Naive thymus-derived CD4-positive, alpha-beta T cell (primary cell): ENCODE data around the gene VSIG8. TPM values are rescaled to one million over a fixed set of nuclear protein-coding genes. Genes with fewer than 3 reads are reported as not detected.

Experiments
- ATAC-seq: fragments of 150-1000 bp; cut with Tn5 transposase; 2 replicates; pipeline ENCODE4 v1.10.0; 2021; ENCODE audit warnings: mild to moderate bottlenecking, moderate library complexity
- CTCF ChIA-PET: fragments of 350-600 bp; sonication (Branson Sonifier 250); formaldehyde crosslinking; loops from one replicate; lab custom pipeline; 2021; ENCODE audit warnings: antibody characterized with exemption; lab: Charles Lee
- POLR2A ChIA-PET: fragments of 350-600 bp; sonication (Branson Sonifier 250); formaldehyde crosslinking; loops from one replicate; lab custom pipeline; 2021; ENCODE audit warnings: antibody characterized with exemption, inconsistent platforms; lab: Charles Lee
- DNase-seq, 9 donors: peaks; one replicate each; pipeline versions ENCODE4 v3.0.0 to v3.0.0-alpha.2; 2020 to 2022; ENCODE audit warnings: mixed read lengths in 1 of 9
- H3K27ac ChIP-seq: one replicate; pipeline ENCODE4 v1.7.0; 2013; ENCODE audit warnings: mild to moderate bottlenecking, low read depth, low read length, moderate library complexity
- H3K27me3 ChIP-seq, 2 donors: one replicate each; pipeline ENCODE4 v1.7.0; 2013; ENCODE audit warnings: low read length in 2 of 2, mild to moderate bottlenecking in 2 of 2, moderate library complexity in 2 of 2; ENCODE audit not compliant: control insufficient read depth in 2 of 2, insufficient read depth in 2 of 2
- H3K36me3 ChIP-seq, 3 experiments: 1 replicate in 2 of 3; 2 replicates in 1 of 3; pipeline ENCODE4 v1.7.0; 2013; ENCODE audit warnings: low read length in 3 of 3, mild to moderate bottlenecking in 3 of 3, moderate library complexity in 1 of 3; ENCODE audit not compliant: insufficient read depth in 3 of 3, control insufficient read depth in 2 of 3
- H3K4me1 ChIP-seq, 2 donors: one replicate each; pipeline ENCODE4 v1.7.0; 2013; ENCODE audit warnings: low read length in 2 of 2, mild to moderate bottlenecking in 2 of 2, moderate library complexity in 1 of 2; ENCODE audit not compliant: control insufficient read depth in 2 of 2, insufficient read depth in 2 of 2
- H3K4me3 ChIP-seq: 2 replicates; pipeline ENCODE4 v1.7.0; 2013; ENCODE audit warnings: mild to moderate bottlenecking, low read length
- H3K9me3 ChIP-seq, 3 experiments: 1 replicate in 2 of 3; 2 replicates in 1 of 3; pipeline ENCODE4 v1.7.0; 2013; ENCODE audit warnings: low read length in 3 of 3; ENCODE audit not compliant: control insufficient read depth in 2 of 3
- H3K27ac Mint-ChIP-seq, 9 donors: one replicate each; pipeline ENCODE4 v1.8.0; 2020 to 2022; ENCODE audit warnings: mixed read lengths in 9 of 9, mild to moderate bottlenecking in 8 of 9, moderate library complexity in 5 of 9, inconsistent platforms in 2 of 9
- H3K27me3 Mint-ChIP-seq, 5 donors: one replicate each; pipeline ENCODE4 v1.8.0; 2021 to 2022; ENCODE audit warnings: mixed read lengths in 5 of 5, mild to moderate bottlenecking in 1 of 5
- H3K36me3 Mint-ChIP-seq, 5 donors: one replicate each; pipeline ENCODE4 v1.8.0; 2020 to 2022; ENCODE audit warnings: mixed read lengths in 5 of 5, mild to moderate bottlenecking in 3 of 5, inconsistent platforms in 1 of 5
- H3K4me1 Mint-ChIP-seq, 7 donors: one replicate each; pipeline ENCODE4 v1.8.0; 2020 to 2022; ENCODE audit warnings: mixed read lengths in 7 of 7, mild to moderate bottlenecking in 3 of 7, inconsistent platforms in 1 of 7
- H3K4me3 Mint-ChIP-seq, 10 donors: one replicate each; pipeline ENCODE4 v1.8.0; 2020 to 2022; ENCODE audit warnings: mild to moderate bottlenecking in 10 of 10, mixed read lengths in 10 of 10, moderate library complexity in 6 of 10, inconsistent platforms in 2 of 10
- H3K9me3 Mint-ChIP-seq, 11 donors: one replicate each; pipeline ENCODE4 v1.8.0; 2020 to 2022; ENCODE audit warnings: mixed read lengths in 11 of 11, mild to moderate bottlenecking in 4 of 11, inconsistent platforms in 1 of 11, moderate library complexity in 1 of 11
- intact Hi-C, 2 donors: fragments of 100-400 bp; cut with micrococcal nuclease; formaldehyde crosslinking; loops; one replicate each; pipeline ENCODE4 v1.15.1; 2023
- polyA plus RNA-seq, 2 donors: library from polyadenylated mRNA; unstranded; fragments of 300-500 nt; fragmentation: Illumina TruSeq; gene quantifications; one replicate each; pipeline ENCODE4 v1.2.3, GENCODE V29; 2021
- total RNA-seq, 6 experiments: library from RNA in 5 of 6; stranded (reverse) in 5 of 6; gene quantifications; 1 replicate in 5 of 6; 2 replicates in 1 of 6; pipeline ENCODE4 v1.2.3 and lab custom pipeline; 2021 to 2026

VSIG8 gene
- total and polyA plus RNA-seq, 7 experiments from 2014 or later, result not detected

DNA sequence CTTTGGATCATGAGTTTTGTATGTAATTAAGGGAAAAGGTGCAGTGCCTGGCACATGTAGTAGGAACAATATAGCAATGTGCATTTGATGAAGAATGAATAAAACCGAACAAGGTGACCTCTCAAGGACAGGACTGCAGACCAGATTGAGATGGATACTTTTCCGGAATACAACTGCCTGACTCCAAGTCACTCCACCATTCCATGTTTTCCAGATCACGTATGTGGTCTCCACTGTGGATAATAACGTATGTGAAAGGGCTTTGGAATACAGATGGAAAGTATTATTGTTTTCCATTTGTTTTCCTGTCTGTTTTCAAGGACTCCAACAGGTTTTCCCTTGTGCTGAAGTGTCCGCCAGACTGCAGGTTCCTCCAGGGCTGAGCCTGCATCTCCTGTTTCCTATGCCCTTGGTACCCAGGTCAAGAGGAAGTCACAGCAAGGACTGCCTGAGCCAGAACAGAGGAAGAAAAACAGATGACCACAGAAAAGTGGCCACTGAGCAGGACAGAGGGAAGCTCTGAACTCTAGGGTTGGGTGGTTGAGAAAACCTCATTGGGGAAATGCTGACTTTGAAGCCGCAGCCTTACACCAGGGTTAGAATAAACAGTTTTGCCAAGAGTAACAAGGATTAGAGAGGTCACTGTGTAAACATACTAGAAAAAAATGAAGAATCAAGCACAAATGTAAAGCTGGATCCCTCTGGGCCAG, 33.5 kb upstream of the VSIG8 start:
- Mint-ChIP-seq H3K36me3 (no peaks in the 10 kb centered on the region), H3K27me3 (peaks cover 0 to 28% (median 0%) of the 10 kb centered on the region in 5 donors), H3K9me3 (peaks cover 0 to 1% (median 0%) of the 10 kb centered on the region in 11 donors), H3K4me3 (no peak overlapping the region), H3K4me1 (peaks cover 0 to 18% (median 0%) of the 10 kb centered on the region in 7 donors), H3K27ac (peak overlapping the region in 2 of 9 donors; percentile 3 to 8)
- intact Hi-C loops, result no loop called here
- ATAC-seq, result peak; percentile 16
- ChIA-PET POLR2A (interaction anchor here (0.6 kb wide), 1 partner anchor 1974 kb away, joined by 3 read pairs; no protein-coding TSS in a partner anchor), CTCF (interaction anchor here (1.1 to 10.1 kb wide), 4 partner anchors 10 to 96 kb away, joined by 3 to 226 read pairs (median 4); partner anchors contain the start of gene FCRL6)
- Histone ChIP-seq H3K36me3 (no peaks in the 10 kb centered on the region), H3K4me1 (no peaks in the 10 kb centered on the region), H3K27me3 (no peaks in the 10 kb centered on the region), H3K9me3 (no peaks in the 10 kb centered on the region), H3K4me3 (no peak overlapping the region), H3K27ac (no peak overlapping the region)
- DNase-seq, result no peak

DNA sequence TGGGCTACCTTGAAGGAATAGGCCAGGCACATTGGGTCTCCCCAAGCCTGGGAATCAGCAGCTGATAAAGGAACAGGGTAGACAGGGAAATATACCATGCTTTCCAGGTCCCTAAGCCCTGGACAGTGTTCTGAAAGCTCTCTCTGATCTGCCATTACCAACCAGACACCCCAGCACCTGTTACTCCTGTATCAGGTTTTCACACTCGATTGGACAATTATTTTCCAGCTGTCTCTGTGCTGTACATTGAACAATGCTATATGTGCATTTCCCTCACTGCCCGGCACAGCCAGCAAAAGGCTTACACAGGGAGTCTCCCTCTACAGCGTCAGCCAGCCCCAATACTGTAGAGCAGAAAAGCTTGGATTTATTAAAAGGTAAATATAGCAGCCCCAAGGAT, 32.8 kb upstream of the VSIG8 start:
- no peak for ATAC-seq
- H3K4me3 ChIP-seq, result no peak overlapping the region
- Mint-ChIP-seq H3K9me3 (peaks cover 0 to 1% (median 0%) of the 10 kb centered on the region in 11 donors), H3K4me1 (peaks cover 0 to 16% (median 0%) of the 10 kb centered on the region in 7 donors), H3K27me3 (peaks cover 0 to 28% (median 0%) of the 10 kb centered on the region in 5 donors), H3K27ac (no peak overlapping the region), H3K36me3 (no peaks in the 10 kb centered on the region), H3K4me3 (no peak overlapping the region)
- ChIA-PET POLR2A (no interaction called here), CTCF (interaction anchor here (0.9 to 10.1 kb wide), 5 partner anchors 9 to 136 kb away, joined by 3 to 226 read pairs (median 4); partner anchors contain the start of gene FCRL6)
- no peaks in the 10 kb centered on the region for H3K9me3 ChIP-seq
- intact Hi-C loops, result no loop called here
- no peaks in the 10 kb centered on the region for H3K36me3 ChIP-seq
- DNase-seq, result no peak
- no peak overlapping the region for H3K27ac ChIP-seq
- peaks cover 0 to 3% of the 10 kb centered on the region in 2 donors for H3K4me1 ChIP-seq
- no peaks in the 10 kb centered on the region for H3K27me3 ChIP-seq

DNA sequence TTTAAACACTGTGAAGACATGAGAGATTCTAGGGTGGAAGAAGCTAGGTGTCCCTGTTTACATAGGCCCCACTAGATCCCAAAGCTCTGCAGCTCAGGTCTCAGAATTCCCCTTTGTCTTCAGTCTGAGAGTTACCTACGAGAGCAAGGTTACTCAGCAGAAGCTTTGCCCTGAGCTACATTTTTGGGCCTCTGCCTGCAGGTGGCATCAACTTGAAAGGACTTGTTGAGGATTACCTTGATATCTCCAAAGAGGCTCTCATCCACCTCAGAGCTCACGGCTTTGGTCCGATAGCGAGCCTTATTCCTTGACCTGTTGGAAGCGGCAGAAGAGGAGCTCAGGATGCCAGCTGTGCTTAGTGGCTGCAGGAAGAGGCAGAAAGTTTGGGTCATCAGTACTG, 30.5 kb upstream of the VSIG8 start:
- H3K27ac Mint-ChIP-seq, result peak overlapping the region in 2 of 9 donors; percentile 33 to 43

DNA sequence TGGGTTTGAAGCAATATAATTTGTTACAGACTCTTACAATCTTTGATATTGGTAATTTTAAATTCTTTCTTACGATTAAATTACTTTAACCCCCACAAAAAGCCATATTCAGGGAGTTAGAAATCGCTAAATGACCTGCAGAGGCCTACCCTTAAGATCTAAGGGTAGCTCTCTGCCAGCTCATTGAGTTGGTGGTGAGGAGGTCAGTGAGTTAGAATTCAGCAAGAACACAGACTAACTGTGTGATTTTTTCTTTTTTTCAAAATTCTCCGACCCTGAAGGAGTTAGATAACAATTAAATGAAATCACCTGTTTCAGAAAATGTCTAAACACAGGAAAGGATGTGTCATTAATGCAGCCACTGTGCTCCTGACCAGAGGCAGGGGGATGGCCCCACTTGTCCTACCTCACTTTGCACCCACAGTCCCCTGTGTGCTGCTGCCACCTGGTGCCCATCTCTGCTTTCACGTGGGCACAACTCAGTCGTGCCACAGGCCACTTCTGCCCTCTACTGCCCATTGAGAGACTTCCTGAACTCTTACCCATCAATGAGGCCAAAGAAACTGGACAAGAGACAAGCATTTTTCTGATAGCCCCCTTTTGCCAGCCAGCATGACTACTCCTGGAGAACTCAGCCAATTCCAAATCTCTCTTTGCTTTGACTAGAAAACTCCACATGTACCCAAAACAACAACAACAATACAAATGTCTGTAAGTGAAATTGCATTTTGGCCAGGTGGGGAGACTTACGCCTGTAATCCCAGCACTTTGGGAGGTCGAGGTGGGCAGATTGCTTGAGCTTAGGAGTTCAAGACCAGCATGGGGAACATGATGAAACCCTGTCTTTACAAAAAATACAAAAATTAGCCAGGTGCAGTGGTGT, 29.1 kb upstream of the VSIG8 start:
- intact Hi-C loops, result loop anchor here (1.0 to 5.0 kb wide), 13 partner anchors 32 to 730 kb away; partner anchors contain the start of genes DUSP23 (in 2 of the 2), SLAMF8 (in 1 of the 2) and TAGLN2 (in 1 of the 2)

More for the DNA sequence above, 30.5 kb upstream of the VSIG8 start:
- DNase-seq (peak in 1 of 9 donors; percentile 14), ATAC-seq (no peak)
- Mint-ChIP-seq H3K27me3 (peaks cover 0 to 28% (median 0%) of the 10 kb centered on the region in 5 donors), H3K36me3 (no peaks in the 10 kb centered on the region), H3K9me3 (peaks cover 0 to 1% (median 0%) of the 10 kb centered on the region in 11 donors), H3K4me1 (peaks cover 0 to 19% (median 0%) of the 10 kb centered on the region in 7 donors), H3K4me3 (no peak overlapping the region)
- ChIA-PET CTCF (interaction anchor here (0.7 to 10.1 kb wide), 16 partner anchors 8 to 359 kb away, joined by 3 to 226 read pairs (median 5); partner anchors contain the start of genes DUSP23, FCRL6, IGSF9 and TAGLN2), POLR2A (interaction anchor here (1.2 to 1.8 kb wide), 3 partner anchors 25 to 53 kb away, joined by 3 to 6 read pairs (median 4); partner anchors contain the start of gene IGSF9)
- Histone ChIP-seq H3K4me1 (peaks cover 0 to 17% of the 10 kb centered on the region in 2 donors), H3K9me3 (no peaks in the 10 kb centered on the region), H3K36me3 (no peaks in the 10 kb centered on the region), H3K27me3 (no peaks in the 10 kb centered on the region), H3K27ac (no peak overlapping the region), H3K4me3 (no peak overlapping the region)
- intact Hi-C loops, result loop anchor here (1.0 to 5.0 kb wide), 5 partner anchors 44 to 731 kb away; partner anchors contain the start of gene IGSF9 (in 1 of the 2)

DNA sequence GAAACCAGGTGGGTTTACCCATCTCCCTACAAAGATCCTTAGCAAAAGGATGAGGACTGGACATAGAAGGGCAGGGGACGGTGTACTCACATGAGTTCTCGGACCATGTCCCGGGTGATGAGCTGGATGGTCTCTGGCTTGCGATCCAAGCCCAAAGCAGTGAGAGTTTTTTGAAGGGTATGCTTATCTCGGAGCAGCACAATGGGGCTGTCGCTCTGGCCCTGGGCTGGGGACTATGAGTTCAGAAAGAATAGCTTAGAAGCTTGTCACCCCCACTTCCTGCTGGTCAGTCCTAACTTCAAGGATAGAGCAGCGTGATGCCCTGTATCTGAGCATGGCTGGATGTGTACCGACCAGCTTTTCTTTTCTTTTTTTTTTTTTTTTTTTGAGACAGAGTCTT, 27.9 kb upstream of the VSIG8 start:
- Histone ChIP-seq H3K4me1 (peaks cover 0 to 17% of the 10 kb centered on the region in 2 donors), H3K9me3 (no peaks in the 10 kb centered on the region), H3K27me3 (no peaks in the 10 kb centered on the region), H3K4me3 (no peak overlapping the region), H3K27ac (no peak overlapping the region), H3K36me3 (no peaks in the 10 kb centered on the region)
- Mint-ChIP-seq H3K27ac (peak overlapping the region in 1 of 9 donors; percentile 66), H3K4me1 (peaks cover 0 to 16% (median 0%) of the 10 kb centered on the region in 7 donors), H3K36me3 (no peaks in the 10 kb centered on the region), H3K9me3 (peaks cover 0 to 1% (median 0%) of the 10 kb centered on the region in 11 donors), H3K4me3 (no peak overlapping the region), H3K27me3 (peaks cover 0 to 18% (median 0%) of the 10 kb centered on the region in 5 donors)
- ATAC-seq (no peak), DNase-seq (no peak)
- ChIA-PET CTCF (interaction anchor here (1.0 to 10.1 kb wide), 11 partner anchors 15 to 118 kb away, joined by 3 to 226 read pairs (median 4); partner anchors contain the start of genes FCRL6, IGSF9 and TAGLN2), POLR2A (interaction anchor here (0.7 to 1.6 kb wide), 2 partner anchors 11 to 92 kb away, joined by 3 to 4 read pairs; no protein-coding TSS in a partner anchor)
- intact Hi-C loops, result loop anchor here (2.0 to 5.0 kb wide), 3 partner anchors 64 to 728 kb away; partner anchors contain the start of gene SLAMF8 (in 1 of the 2)

More for the DNA sequence above, 29.1 kb upstream of the VSIG8 start:
- ChIA-PET CTCF (interaction anchor here (0.7 to 10.1 kb wide), 16 partner anchors 9 to 118 kb away, joined by 3 to 226 read pairs (median 4); partner anchors contain the start of genes DUSP23, FCRL6, IGSF9 and TAGLN2), POLR2A (interaction anchor here (1.0 to 1.6 kb wide), 4 partner anchors 9 to 93 kb away, joined by 3 to 6 read pairs (median 4); no protein-coding TSS in a partner anchor)
- no peak overlapping the region for H3K4me3 Mint-ChIP-seq
- peaks cover 0 to 17% of the 10 kb centered on the region in 2 donors for H3K4me1 ChIP-seq
- no peaks in the 10 kb centered on the region for H3K36me3 Mint-ChIP-seq
- H3K9me3 Mint-ChIP-seq, result peaks cover 0 to 1% (median 0%) of the 10 kb centered on the region in 11 donors
- peaks cover 0 to 19% (median 0%) of the 10 kb centered on the region in 7 donors for H3K4me1 Mint-ChIP-seq
- H3K4me3 ChIP-seq, result no peak overlapping the region
- H3K27ac ChIP-seq, result no peak overlapping the region
- ATAC-seq, result peak; percentile 96
- no peaks in the 10 kb centered on the region for H3K9me3 ChIP-seq
- DNase-seq, result peak; percentile 53 to 76 (median 65)
- no peaks in the 10 kb centered on the region for H3K36me3 ChIP-seq
- peaks cover 0 to 24% (median 0%) of the 10 kb centered on the region in 5 donors for H3K27me3 Mint-ChIP-seq
- peak overlapping the region in 1 of 9 donors; percentile 37 for H3K27ac Mint-ChIP-seq
- no peaks in the 10 kb centered on the region for H3K27me3 ChIP-seq
